Spinal cord (tissue), 10 donors: ENCODE data around the gene C6orf58. TPM values are rescaled to one million over a fixed set of nuclear protein-coding genes. Genes with fewer than 3 reads are reported as not detected.

Experiments
- DNase-seq, 6 donors: peaks; one replicate each; pipeline versions ENCODE4 v3.0.0 to v3.0.0-alpha.2; 2013 to 2015; ENCODE audit warnings: low spot score in 6 of 6, low read depth in 4 of 6
- H3K27ac ChIP-seq: one replicate; pipeline ENCODE4 v1.5.1; 2013; ENCODE audit warnings: low read depth, low read length, control low read depth
- H3K27me3 ChIP-seq: one replicate; pipeline ENCODE4 v1.6.1; 2013; ENCODE audit warnings: low read length; ENCODE audit not compliant: control insufficient read depth, insufficient read depth
- H3K36me3 ChIP-seq: one replicate; pipeline ENCODE4 v1.6.1; 2013; ENCODE audit warnings: low read length; ENCODE audit not compliant: control insufficient read depth, insufficient read depth
- H3K4me1 ChIP-seq: one replicate; pipeline ENCODE4 v1.6.1; 2013; ENCODE audit warnings: low read length; ENCODE audit not compliant: control insufficient read depth, insufficient read depth
- H3K4me3 ChIP-seq: one replicate; pipeline ENCODE4 v1.5.1; 2013; ENCODE audit warnings: low read depth, low read length, control low read depth
- H3K9me3 ChIP-seq: one replicate; pipeline ENCODE4 v1.6.1; 2013; ENCODE audit warnings: low read length; ENCODE audit not compliant: control insufficient read depth, insufficient read depth
- WGBS: methylation state at CpG from one replicate; pipeline ENCODE4 v1.1.5; 2013; ENCODE audit warnings: missing lambda C conversion rate; ENCODE audit not compliant: insufficient coverage; 5-methylcytosine and 5-hydroxymethylcytosine counted together
- polyA plus RNA-seq, 2 donors: library from polyadenylated mRNA; unstranded; fragments of 120-200 nt; gene quantifications; one replicate each; pipeline ENCODE4 v1.2.1, GENCODE V29; 2013; ENCODE audit not compliant: insufficient read length in 2 of 2
- total RNA-seq, 2 donors: library from RNA; depleted of rRNA in 1 of 2; stranded (reverse); fragments of 120-200 nt in 1 of 2; fragments of >200 nt in 1 of 2; gene quantifications; one replicate each; pipeline versions ENCODE4 v1.2.3 to v1.2.4, GENCODE V29; 2013 to 2014
- donor health status: healthy.

The C6orf58 gene
- total and polyA plus RNA-seq, 4 donors = 0.17 to 1.6 (median 1.2) TPM; not detected in 1

DNA sequence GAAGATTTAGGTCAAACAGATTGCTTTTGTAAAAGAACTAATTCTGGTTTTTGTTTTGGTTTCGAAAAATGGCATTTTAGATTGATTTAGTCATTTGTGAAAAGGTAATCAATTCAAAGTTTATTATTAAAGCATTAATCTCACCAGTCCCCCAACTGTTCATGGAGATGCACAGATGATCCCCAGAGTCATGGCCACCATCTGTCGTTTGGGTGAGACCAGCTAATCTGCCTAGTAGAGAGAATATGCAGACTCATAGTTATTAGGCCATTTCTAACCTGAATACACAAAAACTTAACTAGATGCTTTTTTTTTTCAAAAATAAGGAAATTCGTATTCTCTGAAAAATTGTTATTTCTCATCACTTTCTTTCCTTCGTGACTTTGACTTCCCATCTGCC is 58.1 kb downstream of the C6orf58 start:
- DNase-seq = no peak
- no peaks in the 10 kb centered on the region for H3K9me3 ChIP-seq
- WGBS = 89% methylated on average over 3 of the region's 4 CpGs

DNA sequence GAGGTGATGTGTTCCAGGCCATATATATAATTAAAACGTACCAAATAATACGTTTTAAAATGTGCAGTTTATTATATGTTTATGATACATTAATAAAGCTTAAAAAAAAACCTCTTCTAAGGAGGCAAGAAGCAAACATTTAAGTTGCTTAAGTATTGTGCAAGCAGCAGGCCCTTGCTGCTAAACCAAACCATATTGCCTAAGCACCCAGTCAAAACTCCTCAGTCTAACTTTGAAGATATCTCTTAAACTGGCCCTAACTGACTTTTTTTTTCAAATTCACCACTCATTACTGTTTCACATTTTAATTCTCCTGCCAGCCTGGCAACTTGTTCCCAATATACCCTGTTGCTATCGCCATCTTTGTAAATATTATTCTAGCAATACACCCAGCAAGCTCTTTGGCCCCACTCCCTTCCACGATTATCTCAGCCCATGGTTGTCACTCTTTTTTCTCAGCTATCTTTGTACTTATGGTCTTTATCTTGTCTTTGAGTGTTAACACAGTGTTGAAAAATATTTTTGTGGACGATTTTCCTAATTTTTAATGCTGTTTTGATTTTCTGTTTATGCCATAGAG is 60.9 kb downstream of the C6orf58 start:
- Histone ChIP-seq H3K27me3 (no peaks in the 10 kb centered on the region), H3K36me3 (no peaks in the 10 kb centered on the region), H3K27ac (no peak overlapping the region), H3K4me1 (no peaks in the 10 kb centered on the region), H3K9me3 (no peaks in the 10 kb centered on the region), H3K4me3 (no peak overlapping the region)
- no peak for DNase-seq
- 90% methylated on average over 1 of the region's 5 CpGs for whole genome bisulfite sequencing

More for the DNA sequence above, 58.1 kb downstream of the C6orf58 start:
- no peak overlapping the region for H3K27ac ChIP-seq
- H3K27me3 ChIP-seq = no peaks in the 10 kb centered on the region
- no peak overlapping the region for H3K4me3 ChIP-seq
- no peaks in the 10 kb centered on the region for H3K36me3 ChIP-seq
- no peaks in the 10 kb centered on the region for H3K4me1 ChIP-seq

Other genes starting within 250 kb of the C6orf58 start
- gene ECHDC1, start 233.6 kb upstream of the C6orf58 start, total RNA-seq = 10 to 100 TPM; 50.1 to 68.5 TPM
- 10 to 100 TPM; 54.5 to 56.2 TPM for gene ECHDC1, start 233.6 kb upstream of the C6orf58 start, polyA plus RNA-seq
- gene KIAA0408, start 117.8 kb upstream of the C6orf58 start, total RNA-seq = 10 to 100 TPM; 17.6 to 71.0 TPM
- 10 to 100 TPM; 60.2 to 93.6 TPM for gene KIAA0408, start 117.8 kb upstream of the C6orf58 start, polyA plus RNA-seq